HCT116 (cell line): Measurements from ENCODE around the gene LSAMP. TPM values are rescaled to one million over a fixed set of nuclear protein-coding genes. Genes with fewer than 3 reads are reported as not detected.

Experiments used
- ATAC-seq: fragments of 200-7000 bp; cut with Tn5 transposase; 2 replicates; pipeline ENCODE4 v1.9.1; 2020; ENCODE audit warnings: mild to moderate bottlenecking, moderate library complexity
- BruUV-seq: library from RNA; stranded (reverse); fragments of 400-500 nt; replicated peaks from 2 replicates; lab custom pipeline; 2021; lab: Mats Ljungman, UMichigan
- CTCF ChIA-PET: fragments of 300-600 bp; sonication (Branson Sonifier 250); formaldehyde crosslinking; loops from one replicate; lab custom pipeline; 2021; ENCODE audit warnings: antibody characterized with exemption; lab: Charles Lee
- POLR2A ChIA-PET: fragments of 300-600, 350-600 bp; sonication (Branson Sonifier 250); formaldehyde crosslinking; loops from one replicate; lab custom pipeline; 2021; ENCODE audit warnings: antibody characterized with exemption; lab: Charles Lee
- RAD21 ChIA-PET, 2 experiments: fragments of 300-600 bp; sonication (Branson Sonifier 250); formaldehyde crosslinking; loops; one replicate each; lab custom pipeline; 2023; ENCODE audit warnings: low total read pairs in 2 of 2; ENCODE audit not compliant: uncharacterized antibody in 2 of 2, unreplicated experiment in 2 of 2, low non-redundant PET in 1 of 2; lab: Charles Lee
- DNase-seq: peaks from one replicate; pipeline ENCODE4 v3.0.0-alpha.2; 2010; ENCODE audit warnings: low read depth, low spot score
- H2AFZ ChIP-seq: fragments of 200-600 bp; shearing (Covaris generic), sonication (generic); 2 replicates; pipeline ENCODE4 v1.6.1; 2017; ENCODE audit warnings: low read depth, mixed run types, mixed read lengths, antibody characterized with exemption, low read length; ENCODE audit not compliant: poor library complexity, severe bottlenecking
- H3K27ac ChIP-seq: 2 replicates; pipeline ENCODE4 v1.5.1; 2012; ENCODE audit warnings: low read depth, low read length
- H3K27me3 ChIP-seq: fragments of 200-600 bp; sonication (generic); 2 replicates; pipeline ENCODE4 v1.6.1; 2016; ENCODE audit warnings: mixed run types, low read length, mixed read lengths; ENCODE audit not compliant: insufficient read depth
- H3K36me3 ChIP-seq, 2 experiments: fragments of 200-500 bp in 1 of 2; fragments of 200-600 bp in 1 of 2; sonication (Bioruptor generic) in 1 of 2; sonication (generic) in 1 of 2; 2 replicates each; pipeline versions ENCODE4 v1.5.1 to v1.6.1; 2014 to 2016; ENCODE audit warnings: low read length in 2 of 2, inconsistent platforms in 1 of 2, mixed read lengths in 1 of 2, mixed run types in 1 of 2; ENCODE audit not compliant: insufficient read depth in 2 of 2, control insufficient read depth in 1 of 2
- H3K4me1 ChIP-seq, 2 experiments: fragments of 200-600 bp in 1 of 2; sonication (generic) in 1 of 2; 2 replicates each; pipeline versions ENCODE4 v1.5.1 to v1.6.1; 2012 to 2017; ENCODE audit warnings: low read length in 2 of 2, inconsistent platforms in 1 of 2, mild to moderate bottlenecking in 1 of 2, mixed read lengths in 1 of 2, mixed run types in 1 of 2, moderate library complexity in 1 of 2; ENCODE audit not compliant: insufficient read depth in 2 of 2, control insufficient read depth in 1 of 2
- H3K4me2 ChIP-seq: fragments of 200-600 bp; sonication (generic); 2 replicates; pipeline ENCODE4 v1.6.1; 2017; ENCODE audit warnings: mixed run types, low read length, mixed read lengths
- H3K4me3 ChIP-seq, 2 experiments: fragments of 200-600 bp in 1 of 2; sonication (generic) in 1 of 2; replicated peaks in 1 of 2; 2 replicates each; pipeline ENCODE4 v1.5.1; 2011 to 2016; ENCODE audit warnings: low read length in 2 of 2, control low read depth in 1 of 2, low read depth in 1 of 2, mild to moderate bottlenecking in 1 of 2, mixed read lengths in 1 of 2, mixed run types in 1 of 2
- H3K79me2 ChIP-seq: fragments of 200-600 bp; sonication (generic); 2 replicates; pipeline ENCODE4 v1.6.1; 2017; ENCODE audit warnings: mild to moderate bottlenecking, mixed run types, low read length, moderate library complexity, mixed read lengths; ENCODE audit not compliant: insufficient read depth
- H3K9ac ChIP-seq: fragments of 200-600 bp; sonication (generic); 2 replicates; pipeline ENCODE4 v1.6.1; 2016; ENCODE audit warnings: low read length, mixed read lengths
- H3K9me2 ChIP-seq: fragments of 200-600 bp; sonication (generic), shearing (Covaris generic); 2 replicates; pipeline ENCODE4 v1.6.1; 2017; ENCODE audit warnings: mixed run types, mild to moderate bottlenecking, moderate library complexity; ENCODE audit not compliant: insufficient read depth
- H3K9me3 ChIP-seq, 2 experiments: fragments of 200-500 bp in 1 of 2; fragments of 200-600 bp in 1 of 2; sonication (Bioruptor generic) in 1 of 2; sonication (generic) in 1 of 2; 2 replicates each; pipeline ENCODE4 v1.6.1; 2014 to 2017; ENCODE audit warnings: low read length in 2 of 2, mixed read lengths in 2 of 2, inconsistent platforms in 1 of 2, low read depth in 1 of 2, mild to moderate bottlenecking in 1 of 2, mixed run types in 1 of 2, moderate library complexity in 1 of 2; ENCODE audit not compliant: control insufficient read depth in 1 of 2, insufficient read depth in 1 of 2
- H4K20me1 ChIP-seq: fragments of 200-600 bp; sonication (generic), shearing (Covaris generic); 2 replicates; pipeline ENCODE4 v1.6.1; 2017; ENCODE audit warnings: mixed run types, mild to moderate bottlenecking, moderate library complexity; ENCODE audit not compliant: insufficient read depth
- CBX3 ChIP-seq: IDR thresholded peaks from 2 replicates; pipeline ENCODE4 v1.6.1; 2012; ENCODE audit warnings: low read depth
- CEBPB ChIP-seq: IDR thresholded peaks from 2 replicates; pipeline ENCODE4 v1.6.1; 2012; ENCODE audit warnings: low read depth
- EGR1 ChIP-seq: IDR thresholded peaks from 2 replicates; pipeline ENCODE4 v1.6.1; 2012; ENCODE audit warnings: low read depth
- ELF1 ChIP-seq: IDR thresholded peaks from 2 replicates; pipeline ENCODE4 v1.6.1; 2012; ENCODE audit warnings: low read depth, borderline replicate concordance
- EZH2 ChIP-seq: fragments of 200-600 bp; sonication (generic); IDR thresholded peaks from 2 replicates; pipeline ENCODE4 v1.6.1; 2017; ENCODE audit warnings: antibody characterized with exemption, mixed run types
- EZH2phosphoT487 ChIP-seq: fragments of 200-600 bp; IDR thresholded peaks from 2 replicates; pipeline ENCODE4 v1.6.1; 2018; ENCODE audit warnings: antibody characterized with exemption, borderline replicate concordance
- POLR2A ChIP-seq: IDR thresholded peaks from 2 replicates; pipeline ENCODE4 v1.7.0; 2011; ENCODE audit warnings: borderline replicate concordance; ENCODE audit not compliant: insufficient read depth, insufficient read length; ENCODE audit errors: extremely low read depth
- POLR2AphosphoS5 ChIP-seq: IDR thresholded peaks from 2 replicates; pipeline ENCODE4 v1.6.1; 2011; ENCODE audit warnings: mild to moderate bottlenecking, low read depth, low read length, moderate library complexity
- RAD21 ChIP-seq: IDR thresholded peaks from 2 replicates; pipeline ENCODE4 v1.6.1; 2012; ENCODE audit warnings: low read depth, mild to moderate bottlenecking
- SIN3A ChIP-seq: IDR thresholded peaks from 2 replicates; pipeline ENCODE4 v1.6.1; 2012; ENCODE audit warnings: low read depth
- SP1 ChIP-seq: IDR thresholded peaks from 2 replicates; pipeline ENCODE4 v1.6.1; 2012; ENCODE audit warnings: low read depth
- ZFX ChIP-seq: fragments of 450-650 bp; IDR thresholded peaks from 2 replicates; pipeline ENCODE4 v1.6.1; 2017
- intact Hi-C: fragments of 100-400 bp; cut with micrococcal nuclease; formaldehyde crosslinking; loops from 2 replicates; pipeline ENCODE4 v1.10.0; 2022
- total RNA-seq: library from RNA; stranded (reverse); gene quantifications from one replicate; pipeline ENCODE4 v1.2.1, GENCODE V29; 2021; ENCODE audit not compliant: unreplicated experiment
- TF ChIP-seq, protein P1 (sequence below): IDR thresholded peaks from 2 replicates; pipeline ENCODE4 v1.6.1; 2012; ENCODE audit warnings: low read depth
- TF ChIP-seq, protein P2 (sequence below): IDR thresholded peaks from 2 replicates; pipeline ENCODE4 v1.6.1; 2012
- TF ChIP-seq, protein P3 (sequence below), 3 experiments: fragments of 200-600 bp in 1 of 3; sonication (generic) in 1 of 3; IDR thresholded peaks in 2 of 3; conservative IDR thresholded peaks in 1 of 3; 2 replicates each; pipeline ENCODE4 v1.5.1; 2012 to 2017; ENCODE audit warnings: low read depth in 2 of 3, low read length in 2 of 3, antibody characterized with exemption in 1 of 3, borderline replicate concordance in 1 of 3, control low read depth in 1 of 3, mild to moderate bottlenecking in 1 of 3, mixed read lengths in 1 of 3, mixed run types in 1 of 3, moderate library complexity in 1 of 3; ENCODE audit not compliant: insufficient read depth in 1 of 3
- TF ChIP-seq, protein P4 (sequence below): IDR thresholded peaks from 2 replicates; pipeline ENCODE4 v1.6.1; 2012

LSAMP gene
- total RNA-seq, 1 experiment from 2014 or later: 0.25 TPM

DNA sequence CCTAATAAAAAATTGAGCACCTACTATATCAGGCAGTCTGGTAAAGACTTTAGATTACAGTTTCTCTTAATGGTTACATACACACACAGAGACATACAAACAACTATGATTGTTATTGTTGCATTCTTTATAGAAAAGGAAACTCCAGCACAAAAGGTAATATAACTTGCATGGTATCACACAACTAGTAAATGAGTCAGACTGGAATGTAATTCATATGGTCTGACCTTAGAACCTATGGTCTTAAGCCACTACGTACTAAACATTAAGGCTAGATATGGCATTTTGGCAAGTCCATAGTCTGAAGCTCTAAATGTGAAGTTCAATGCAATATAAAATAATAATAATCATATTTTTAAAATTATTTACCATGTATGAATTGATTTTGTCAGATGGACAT is 380.6 kb downstream of the LSAMP start:
- H3K27me3 ChIP-seq: no peaks in the 10 kb centered on the region
- H3K4me2 ChIP-seq: peak overlapping the region; percentile 13; the same call in 1 of the 2 replicates
- peaks cover 5 to 10% of the 10 kb centered on the region in 2 experiments; a peak in 3 of 4 replicates for H3K4me1 ChIP-seq
- no peaks in the 10 kb centered on the region for H3K36me3 ChIP-seq
- DNase-seq (no peak), ATAC-seq (no peak)
- ChIA-PET RAD21 (no interaction called here), POLR2A (no interaction called here), CTCF (no interaction called here)
- H4K20me1 ChIP-seq: no peaks in the 10 kb centered on the region
- no peak overlapping the region for H3K4me3 ChIP-seq
- H3K27ac ChIP-seq: no peak overlapping the region
- intact Hi-C loops: no loop called here
- no peak for TF ChIP-seq EZH2phosphoT487
- TF ChIP-seq, protein P1, sequence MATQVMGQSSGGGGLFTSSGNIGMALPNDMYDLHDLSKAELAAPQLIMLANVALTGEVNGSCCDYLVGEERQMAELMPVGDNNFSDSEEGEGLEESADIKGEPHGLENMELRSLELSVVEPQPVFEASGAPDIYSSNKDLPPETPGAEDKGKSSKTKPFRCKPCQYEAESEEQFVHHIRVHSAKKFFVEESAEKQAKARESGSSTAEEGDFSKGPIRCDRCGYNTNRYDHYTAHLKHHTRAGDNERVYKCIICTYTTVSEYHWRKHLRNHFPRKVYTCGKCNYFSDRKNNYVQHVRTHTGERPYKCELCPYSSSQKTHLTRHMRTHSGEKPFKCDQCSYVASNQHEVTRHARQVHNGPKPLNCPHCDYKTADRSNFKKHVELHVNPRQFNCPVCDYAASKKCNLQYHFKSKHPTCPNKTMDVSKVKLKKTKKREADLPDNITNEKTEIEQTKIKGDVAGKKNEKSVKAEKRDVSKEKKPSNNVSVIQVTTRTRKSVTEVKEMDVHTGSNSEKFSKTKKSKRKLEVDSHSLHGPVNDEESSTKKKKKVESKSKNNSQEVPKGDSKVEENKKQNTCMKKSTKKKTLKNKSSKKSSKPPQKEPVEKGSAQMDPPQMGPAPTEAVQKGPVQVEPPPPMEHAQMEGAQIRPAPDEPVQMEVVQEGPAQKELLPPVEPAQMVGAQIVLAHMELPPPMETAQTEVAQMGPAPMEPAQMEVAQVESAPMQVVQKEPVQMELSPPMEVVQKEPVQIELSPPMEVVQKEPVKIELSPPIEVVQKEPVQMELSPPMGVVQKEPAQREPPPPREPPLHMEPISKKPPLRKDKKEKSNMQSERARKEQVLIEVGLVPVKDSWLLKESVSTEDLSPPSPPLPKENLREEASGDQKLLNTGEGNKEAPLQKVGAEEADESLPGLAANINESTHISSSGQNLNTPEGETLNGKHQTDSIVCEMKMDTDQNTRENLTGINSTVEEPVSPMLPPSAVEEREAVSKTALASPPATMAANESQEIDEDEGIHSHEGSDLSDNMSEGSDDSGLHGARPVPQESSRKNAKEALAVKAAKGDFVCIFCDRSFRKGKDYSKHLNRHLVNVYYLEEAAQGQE: no peak
- TF ChIP-seq SP1: no peak
- TF ChIP-seq RAD21: no peak
- TF ChIP-seq EGR1: no peak
- TF ChIP-seq CBX3: no peak
- no peak for TF ChIP-seq SIN3A
- TF ChIP-seq, protein P2, sequence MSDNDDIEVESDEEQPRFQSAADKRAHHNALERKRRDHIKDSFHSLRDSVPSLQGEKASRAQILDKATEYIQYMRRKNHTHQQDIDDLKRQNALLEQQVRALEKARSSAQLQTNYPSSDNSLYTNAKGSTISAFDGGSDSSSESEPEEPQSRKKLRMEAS: no peak
- no peak for TF ChIP-seq EZH2
- TF ChIP-seq, protein P3, sequence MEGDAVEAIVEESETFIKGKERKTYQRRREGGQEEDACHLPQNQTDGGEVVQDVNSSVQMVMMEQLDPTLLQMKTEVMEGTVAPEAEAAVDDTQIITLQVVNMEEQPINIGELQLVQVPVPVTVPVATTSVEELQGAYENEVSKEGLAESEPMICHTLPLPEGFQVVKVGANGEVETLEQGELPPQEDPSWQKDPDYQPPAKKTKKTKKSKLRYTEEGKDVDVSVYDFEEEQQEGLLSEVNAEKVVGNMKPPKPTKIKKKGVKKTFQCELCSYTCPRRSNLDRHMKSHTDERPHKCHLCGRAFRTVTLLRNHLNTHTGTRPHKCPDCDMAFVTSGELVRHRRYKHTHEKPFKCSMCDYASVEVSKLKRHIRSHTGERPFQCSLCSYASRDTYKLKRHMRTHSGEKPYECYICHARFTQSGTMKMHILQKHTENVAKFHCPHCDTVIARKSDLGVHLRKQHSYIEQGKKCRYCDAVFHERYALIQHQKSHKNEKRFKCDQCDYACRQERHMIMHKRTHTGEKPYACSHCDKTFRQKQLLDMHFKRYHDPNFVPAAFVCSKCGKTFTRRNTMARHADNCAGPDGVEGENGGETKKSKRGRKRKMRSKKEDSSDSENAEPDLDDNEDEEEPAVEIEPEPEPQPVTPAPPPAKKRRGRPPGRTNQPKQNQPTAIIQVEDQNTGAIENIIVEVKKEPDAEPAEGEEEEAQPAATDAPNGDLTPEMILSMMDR (IDR thresholded peaks at IDR 0.05 in 2 of 3, conservative IDR thresholded peaks at IDR 0.05 in 1 of 3; ENCODE audit: borderline replicate concordance in 1 of 3, insufficient read depth in 1 of 3, low read depth in 2 of 3, low read length in 2 of 3): no peak
- TF ChIP-seq CEBPB: no peak
- TF ChIP-seq ZFX: no peak
- TF ChIP-seq POLR2AphosphoS5: no peak
- no peak for TF ChIP-seq ELF1
- TF ChIP-seq, protein P4, sequence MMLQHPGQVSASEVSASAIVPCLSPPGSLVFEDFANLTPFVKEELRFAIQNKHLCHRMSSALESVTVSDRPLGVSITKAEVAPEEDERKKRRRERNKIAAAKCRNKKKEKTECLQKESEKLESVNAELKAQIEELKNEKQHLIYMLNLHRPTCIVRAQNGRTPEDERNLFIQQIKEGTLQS: no peak
- no peak for TF ChIP-seq POLR2A
- H3K9me2 ChIP-seq: no peaks in the 10 kb centered on the region
- H3K79me2 ChIP-seq: no peaks in the 10 kb centered on the region
- H2AFZ ChIP-seq: no peak overlapping the region
- H3K9ac ChIP-seq: no peak overlapping the region
- no peaks in the 10 kb centered on the region for H3K9me3 ChIP-seq
- no TSS peak for BruUV-seq
